CD4-positive, alpha-beta T cell (primary cell): ENCODE data around the gene STMND1. TPM values are rescaled to one million over a fixed set of nuclear protein-coding genes. Genes with fewer than 3 reads are reported as not detected.

ENCODE experiments used
- ATAC-seq: fragments of 200-7000 bp; cut with Tn5 transposase; one replicate; pipeline ENCODE4 v1.10.0; 2022; ENCODE audit warnings: mild to moderate bottlenecking; ENCODE audit not compliant: poor library complexity
- CTCF ChIA-PET: fragments of 350-600 bp; sonication (Branson Sonifier 250); formaldehyde crosslinking; loops from one replicate; lab custom pipeline; 2021; ENCODE audit warnings: antibody characterized with exemption, inconsistent platforms; lab: Charles Lee
- POLR2A ChIA-PET: fragments of 350-600 bp; sonication (Branson Sonifier 250); formaldehyde crosslinking; loops from one replicate; lab custom pipeline; 2021; ENCODE audit warnings: antibody characterized with exemption, inconsistent platforms; lab: Charles Lee
- DNase-seq, 14 experiments: peaks; one replicate each; pipeline ENCODE4 v3.0.0-alpha.2; 2013 to 2020; ENCODE audit warnings: mixed read lengths in 2 of 14
- H3K27ac ChIP-seq, 2 donors: one replicate each; pipeline versions ENCODE4 v1.5.1 to v1.7.0; 2013; ENCODE audit warnings: low read length in 2 of 2, low read depth in 1 of 2, mild to moderate bottlenecking in 1 of 2
- H3K27me3 ChIP-seq, 2 experiments: 1 replicate in 1 of 2; 2 replicates in 1 of 2; pipeline versions ENCODE4 v1.6.1 to v1.7.0; 2013; ENCODE audit warnings: low read length in 2 of 2, control low read depth in 1 of 2, mild to moderate bottlenecking in 1 of 2, moderate library complexity in 1 of 2; ENCODE audit not compliant: insufficient read depth in 2 of 2, control insufficient read depth in 1 of 2
- H3K36me3 ChIP-seq: one replicate; pipeline ENCODE4 v1.6.1; 2013; ENCODE audit warnings: low read length, control low read depth; ENCODE audit not compliant: insufficient read depth
- H3K4me1 ChIP-seq: one replicate; pipeline ENCODE4 v1.6.1; 2013; ENCODE audit warnings: low read length, control low read depth; ENCODE audit not compliant: insufficient read depth
- H3K4me3 ChIP-seq: one replicate; pipeline ENCODE4 v1.5.1; 2013; ENCODE audit warnings: mild to moderate bottlenecking, low read length, moderate library complexity
- H3K9me3 ChIP-seq, 2 experiments: 1 replicate in 1 of 2; 2 replicates in 1 of 2; pipeline versions ENCODE4 v1.6.1 to v1.7.0; 2013; ENCODE audit warnings: low read length in 2 of 2, mild to moderate bottlenecking in 2 of 2, control low read depth in 1 of 2, moderate library complexity in 1 of 2; ENCODE audit not compliant: control insufficient read depth in 1 of 2, insufficient read depth in 1 of 2
- H3K27ac Mint-ChIP-seq: one replicate; pipeline ENCODE4 v1.8.0; 2020; ENCODE audit warnings: mixed read lengths
- H3K27me3 Mint-ChIP-seq: one replicate; pipeline ENCODE4 v1.8.0; 2021; ENCODE audit warnings: mixed read lengths
- H3K36me3 Mint-ChIP-seq: one replicate; pipeline ENCODE4 v1.8.0; 2021; ENCODE audit warnings: low read depth, mixed read lengths
- H3K4me1 Mint-ChIP-seq: one replicate; pipeline ENCODE4 v1.8.0; 2021; ENCODE audit warnings: low read depth, mixed read lengths
- H3K4me3 Mint-ChIP-seq: one replicate; pipeline ENCODE4 v1.8.0; 2020; ENCODE audit warnings: mild to moderate bottlenecking, mixed read lengths
- H3K9me3 Mint-ChIP-seq: one replicate; pipeline ENCODE4 v1.8.0; 2020; ENCODE audit warnings: mixed read lengths
- intact Hi-C, 2 experiments: fragments of 100-400 bp; cut with DNase I in 1 of 2; cut with micrococcal nuclease in 1 of 2; formaldehyde crosslinking; loops; one replicate each; pipeline versions ENCODE4 v1.15.1 to v1.9.0; 2023 to 2025; cut with DNase I, micrococcal nuclease
- total RNA-seq, 174 experiments: library from RNA in 2 of 174; stranded (reverse) in 2 of 174; gene quantifications; one replicate each; pipeline ENCODE4 v1.2.3 and lab custom pipeline; 2021 to 2026
- TF ChIP-seq, protein P1 (sequence below): fragments of 200-600 bp; IDR thresholded peaks from one replicate; pipeline ENCODE4 v1.8.0; 2022; ENCODE audit warnings: antibody characterized with exemption, mild to moderate bottlenecking

The STMND1 gene
- total RNA-seq, 2 experiments from 2014 or later: not detected

DNA sequence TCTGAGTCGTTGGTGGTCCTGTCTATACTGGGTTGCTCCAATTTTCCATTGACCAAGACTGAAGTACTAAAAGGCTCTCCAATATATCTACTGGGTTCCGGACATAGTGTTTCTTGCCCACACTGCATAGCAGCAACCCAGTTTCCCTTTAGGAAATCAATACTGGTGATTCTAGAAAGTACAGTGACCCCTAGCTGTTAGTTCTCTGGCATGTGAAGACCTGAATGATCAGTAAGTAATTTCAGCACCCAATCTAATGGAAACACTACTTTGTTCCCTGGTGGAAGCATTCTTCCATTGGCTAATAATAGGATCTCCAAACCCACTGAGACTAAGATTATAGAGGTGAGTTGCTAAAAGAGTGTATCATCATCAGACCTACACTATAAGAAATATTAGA, 40.8 kb upstream of the STMND1 start:
- Histone ChIP-seq H3K9me3 (no peaks in the 10 kb centered on the region), H3K27me3 (peaks cover 0 to 2% of the 10 kb centered on the region in 2 experiments), H3K36me3 (no peaks in the 10 kb centered on the region), H3K4me1 (no peaks in the 10 kb centered on the region), H3K27ac (no peak overlapping the region), H3K4me3 (no peak overlapping the region)
- TF ChIP-seq, protein P1, sequence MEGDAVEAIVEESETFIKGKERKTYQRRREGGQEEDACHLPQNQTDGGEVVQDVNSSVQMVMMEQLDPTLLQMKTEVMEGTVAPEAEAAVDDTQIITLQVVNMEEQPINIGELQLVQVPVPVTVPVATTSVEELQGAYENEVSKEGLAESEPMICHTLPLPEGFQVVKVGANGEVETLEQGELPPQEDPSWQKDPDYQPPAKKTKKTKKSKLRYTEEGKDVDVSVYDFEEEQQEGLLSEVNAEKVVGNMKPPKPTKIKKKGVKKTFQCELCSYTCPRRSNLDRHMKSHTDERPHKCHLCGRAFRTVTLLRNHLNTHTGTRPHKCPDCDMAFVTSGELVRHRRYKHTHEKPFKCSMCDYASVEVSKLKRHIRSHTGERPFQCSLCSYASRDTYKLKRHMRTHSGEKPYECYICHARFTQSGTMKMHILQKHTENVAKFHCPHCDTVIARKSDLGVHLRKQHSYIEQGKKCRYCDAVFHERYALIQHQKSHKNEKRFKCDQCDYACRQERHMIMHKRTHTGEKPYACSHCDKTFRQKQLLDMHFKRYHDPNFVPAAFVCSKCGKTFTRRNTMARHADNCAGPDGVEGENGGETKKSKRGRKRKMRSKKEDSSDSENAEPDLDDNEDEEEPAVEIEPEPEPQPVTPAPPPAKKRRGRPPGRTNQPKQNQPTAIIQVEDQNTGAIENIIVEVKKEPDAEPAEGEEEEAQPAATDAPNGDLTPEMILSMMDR: no peak
- Mint-ChIP-seq H3K4me1 (no peaks in the 10 kb centered on the region), H3K27me3 (peaks cover 35% of the 10 kb centered on the region), H3K36me3 (no peaks in the 10 kb centered on the region), H3K27ac (no peak overlapping the region), H3K9me3 (no peaks in the 10 kb centered on the region), H3K4me3 (no peak overlapping the region)
- ATAC-seq (no peak), DNase-seq (no peak)
- POLR2A ChIA-PET: no interaction called here
- intact Hi-C loops: no loop called here
- CTCF ChIA-PET: no interaction called here

DNA sequence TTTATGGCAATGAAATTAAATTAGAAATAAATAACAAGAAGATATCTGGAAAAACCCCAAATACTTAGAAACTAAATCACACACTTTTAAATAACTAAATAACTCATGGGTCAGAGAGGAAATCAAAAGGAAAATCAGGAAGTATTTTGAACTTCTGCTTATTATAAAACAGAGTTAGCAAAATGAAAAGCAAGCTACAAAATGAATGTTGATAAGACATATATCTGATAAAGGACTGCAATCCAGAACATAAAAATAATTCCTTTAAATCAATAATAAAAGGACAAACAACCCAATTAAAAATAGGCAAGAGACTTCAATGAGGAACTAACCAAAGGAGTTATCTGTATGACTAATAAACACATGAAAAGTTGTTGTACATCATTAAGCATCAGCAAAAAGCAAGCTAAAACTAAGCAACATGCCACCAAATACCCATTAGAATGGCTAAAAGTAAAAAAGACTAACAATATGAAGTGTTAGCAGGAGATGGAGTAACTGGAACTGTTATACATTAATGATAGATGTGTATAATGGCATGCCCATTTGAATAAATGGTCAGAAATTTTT, 38.9 kb upstream of the STMND1 start:
- no peak overlapping the region for H3K27ac Mint-ChIP-seq
- no peaks in the 10 kb centered on the region for H3K36me3 Mint-ChIP-seq
- Histone ChIP-seq H3K27ac (no peak overlapping the region), H3K9me3 (no peaks in the 10 kb centered on the region), H3K4me1 (no peaks in the 10 kb centered on the region), H3K27me3 (peaks cover 0 to 2% of the 10 kb centered on the region in 2 experiments), H3K4me3 (no peak overlapping the region), H3K36me3 (no peaks in the 10 kb centered on the region)
- TF ChIP-seq, protein P1: no peak
- H3K9me3 Mint-ChIP-seq: no peaks in the 10 kb centered on the region
- ChIA-PET POLR2A (no interaction called here), CTCF (no interaction called here)
- intact Hi-C loops: no loop called here
- H3K4me3 Mint-ChIP-seq: no peak overlapping the region
- ATAC-seq: no peak
- H3K4me1 Mint-ChIP-seq: no peaks in the 10 kb centered on the region
- no peak for DNase-seq
- peaks cover 31% of the 10 kb centered on the region for H3K27me3 Mint-ChIP-seq

DNA sequence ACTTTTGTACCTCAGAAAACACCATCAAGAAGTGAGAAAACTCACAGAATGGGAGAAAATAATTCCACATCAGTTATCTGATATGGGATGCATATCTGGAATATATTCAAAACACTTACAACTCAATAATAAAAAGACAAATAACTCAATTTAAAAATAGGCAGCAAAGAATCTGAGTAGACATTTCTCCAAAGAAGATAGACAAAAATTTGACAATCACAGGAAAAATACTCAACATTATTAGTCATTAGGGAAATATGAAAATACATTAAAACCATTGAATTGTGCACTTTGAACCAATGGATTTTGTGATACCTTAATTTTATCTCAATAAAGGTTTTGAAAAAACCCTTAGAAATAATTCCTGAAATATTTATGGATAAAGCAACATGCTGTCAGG, 36.9 kb upstream of the STMND1 start:
- Histone ChIP-seq H3K27me3 (peaks cover 0 to 2% of the 10 kb centered on the region in 2 experiments), H3K9me3 (peaks cover 0 to 6% of the 10 kb centered on the region in 2 experiments), H3K27ac (no peak overlapping the region), H3K4me3 (no peak overlapping the region), H3K4me1 (no peaks in the 10 kb centered on the region), H3K36me3 (no peaks in the 10 kb centered on the region)
- no peaks in the 10 kb centered on the region for H3K36me3 Mint-ChIP-seq
- ATAC-seq (no peak), DNase-seq (no peak)
- TF ChIP-seq, protein P1: no peak
- no peaks in the 10 kb centered on the region for H3K4me1 Mint-ChIP-seq
- POLR2A ChIA-PET: no interaction called here
- H3K9me3 Mint-ChIP-seq: peaks cover 4% of the 10 kb centered on the region
- H3K4me3 Mint-ChIP-seq: no peak overlapping the region
- CTCF ChIA-PET: no interaction called here
- no peak overlapping the region for H3K27ac Mint-ChIP-seq
- intact Hi-C loops: no loop called here
- H3K27me3 Mint-ChIP-seq: peaks cover 22% of the 10 kb centered on the region
